HFF-Myc (cell line): ENCODE data around the gene FGFR1OP2.

Source experiments
- DNase-seq: peaks from one replicate; pipeline ENCODE4 v3.0.0-alpha.2; 2011; ENCODE audit warnings: low read depth; ENCODE audit errors: extremely low read depth
- H3K4me3 ChIP-seq: replicated peaks from 2 replicates; pipeline ENCODE4 v1.5.1; 2011; ENCODE audit warnings: low read depth, mild to moderate bottlenecking, control low read depth, low read length
- TF ChIP-seq, protein P1 (sequence below): IDR thresholded peaks from 2 replicates; pipeline ENCODE4 v1.5.1; 2012; ENCODE audit warnings: mild to moderate bottlenecking, low read depth, low read length, control low read depth; ENCODE audit errors: missing control alignments

The FGFR1OP2 gene

DNA sequence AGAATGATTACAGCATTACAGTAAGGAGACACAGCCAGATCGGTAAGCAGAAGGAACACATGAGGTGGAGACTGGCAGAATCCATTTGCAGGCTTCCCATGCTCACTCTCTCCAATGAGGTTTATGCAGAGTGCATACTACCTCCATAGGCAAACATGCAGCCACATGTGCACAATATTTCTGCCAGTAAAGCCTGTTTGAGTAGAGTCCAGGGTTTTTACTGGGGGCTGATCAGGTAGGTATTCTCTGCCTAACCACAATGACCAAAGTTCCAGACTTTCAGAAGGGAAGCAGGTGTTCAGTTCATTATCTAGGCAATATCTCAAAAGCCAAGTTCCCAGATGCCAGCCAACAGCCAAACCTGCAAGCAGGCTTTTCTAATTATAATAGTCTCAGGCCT, 31.6 kb upstream of the FGFR1OP2 start:
- no peak overlapping the region for H3K4me3 ChIP-seq
- DNase-seq, result no peak
- TF ChIP-seq, protein P1, sequence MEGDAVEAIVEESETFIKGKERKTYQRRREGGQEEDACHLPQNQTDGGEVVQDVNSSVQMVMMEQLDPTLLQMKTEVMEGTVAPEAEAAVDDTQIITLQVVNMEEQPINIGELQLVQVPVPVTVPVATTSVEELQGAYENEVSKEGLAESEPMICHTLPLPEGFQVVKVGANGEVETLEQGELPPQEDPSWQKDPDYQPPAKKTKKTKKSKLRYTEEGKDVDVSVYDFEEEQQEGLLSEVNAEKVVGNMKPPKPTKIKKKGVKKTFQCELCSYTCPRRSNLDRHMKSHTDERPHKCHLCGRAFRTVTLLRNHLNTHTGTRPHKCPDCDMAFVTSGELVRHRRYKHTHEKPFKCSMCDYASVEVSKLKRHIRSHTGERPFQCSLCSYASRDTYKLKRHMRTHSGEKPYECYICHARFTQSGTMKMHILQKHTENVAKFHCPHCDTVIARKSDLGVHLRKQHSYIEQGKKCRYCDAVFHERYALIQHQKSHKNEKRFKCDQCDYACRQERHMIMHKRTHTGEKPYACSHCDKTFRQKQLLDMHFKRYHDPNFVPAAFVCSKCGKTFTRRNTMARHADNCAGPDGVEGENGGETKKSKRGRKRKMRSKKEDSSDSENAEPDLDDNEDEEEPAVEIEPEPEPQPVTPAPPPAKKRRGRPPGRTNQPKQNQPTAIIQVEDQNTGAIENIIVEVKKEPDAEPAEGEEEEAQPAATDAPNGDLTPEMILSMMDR, result no peak

DNA sequence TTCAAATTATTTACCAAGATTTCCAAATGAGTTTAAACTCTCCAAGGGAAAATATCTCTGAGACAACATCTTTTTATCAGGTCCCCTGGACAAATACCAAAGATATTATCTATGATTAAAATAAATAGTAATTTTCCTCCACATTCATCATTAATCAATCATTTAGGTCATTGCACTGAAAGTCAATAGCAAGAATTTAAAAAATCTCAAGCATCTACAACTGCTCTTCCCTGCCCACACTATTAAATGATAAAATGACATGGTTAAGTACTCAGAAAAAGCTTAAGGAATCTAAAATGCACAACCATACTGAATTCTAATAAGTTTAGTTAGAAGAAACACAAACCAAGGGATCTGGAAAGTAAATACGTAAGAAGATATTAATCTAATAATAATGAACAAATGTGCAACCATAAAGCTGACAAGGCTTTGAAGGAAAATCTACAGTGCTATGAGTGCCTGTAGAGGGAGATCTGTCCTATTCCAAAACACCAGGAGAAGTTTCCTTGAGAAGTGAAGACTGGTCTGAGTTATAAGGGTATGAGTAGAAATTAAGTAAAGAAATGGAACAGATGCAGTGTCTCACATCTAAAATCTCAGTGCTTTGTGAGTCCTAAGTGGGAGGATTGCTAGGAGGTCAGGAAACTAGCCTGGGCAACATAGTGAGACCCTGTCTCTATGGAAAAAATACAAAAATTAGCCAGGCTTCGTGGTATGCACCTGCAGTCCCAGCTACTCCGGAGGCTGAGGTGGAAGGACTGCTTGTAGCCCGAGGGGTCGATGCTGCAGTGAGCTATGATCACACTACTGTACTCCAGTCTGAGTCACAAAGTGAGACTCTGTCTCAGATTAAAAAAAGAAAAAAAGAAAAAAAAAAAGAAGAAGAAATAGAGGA, 19.7 kb upstream of the FGFR1OP2 start:
- no peak overlapping the region for H3K4me3 ChIP-seq
- TF ChIP-seq, protein P1, result no peak
- DNase-seq, result no peak

DNA sequence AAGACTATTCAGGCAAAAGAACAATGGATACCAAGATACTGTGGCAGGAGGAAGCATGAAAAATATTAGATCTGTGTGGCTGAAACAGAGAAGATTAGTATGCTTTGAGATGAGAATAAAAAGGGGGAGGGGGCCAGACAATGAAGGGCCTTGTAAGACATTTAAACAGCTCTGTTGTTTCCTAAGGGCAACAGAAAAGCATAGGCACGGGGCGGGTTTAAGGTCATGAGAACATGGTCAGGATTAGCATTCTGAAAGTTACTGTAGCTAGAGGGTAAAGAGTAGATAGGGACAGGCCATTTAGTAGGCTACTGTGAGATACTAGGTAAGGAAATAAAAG, 19.1 kb upstream of the FGFR1OP2 start:
- TF ChIP-seq, protein P1, result no peak

DNA sequence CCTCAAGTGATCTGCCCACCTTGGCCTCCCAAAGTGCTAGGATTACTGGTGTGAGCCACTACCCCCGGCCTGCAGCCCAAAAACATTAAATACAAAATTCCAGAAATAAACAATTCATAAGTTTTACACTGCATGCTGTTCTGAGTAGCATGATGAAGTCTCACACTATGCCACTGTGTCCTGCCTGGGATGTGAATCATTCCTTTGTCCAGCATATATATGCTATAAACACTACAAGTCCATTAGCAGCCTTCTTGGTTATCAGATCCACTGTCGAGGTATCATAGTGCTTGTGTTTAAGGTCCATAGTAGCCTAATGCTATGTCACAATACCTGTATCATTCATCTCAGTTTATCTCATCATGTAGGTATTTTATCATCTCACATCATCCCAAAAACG, 16.4 kb upstream of the FGFR1OP2 start:
- no peak for DNase-seq
- H3K4me3 ChIP-seq, result no peak overlapping the region
- TF ChIP-seq, protein P1, result no peak

More for the DNA sequence above, 19.1 kb upstream of the FGFR1OP2 start:
- no peak overlapping the region for H3K4me3 ChIP-seq
- DNase-seq, result no peak

DNA sequence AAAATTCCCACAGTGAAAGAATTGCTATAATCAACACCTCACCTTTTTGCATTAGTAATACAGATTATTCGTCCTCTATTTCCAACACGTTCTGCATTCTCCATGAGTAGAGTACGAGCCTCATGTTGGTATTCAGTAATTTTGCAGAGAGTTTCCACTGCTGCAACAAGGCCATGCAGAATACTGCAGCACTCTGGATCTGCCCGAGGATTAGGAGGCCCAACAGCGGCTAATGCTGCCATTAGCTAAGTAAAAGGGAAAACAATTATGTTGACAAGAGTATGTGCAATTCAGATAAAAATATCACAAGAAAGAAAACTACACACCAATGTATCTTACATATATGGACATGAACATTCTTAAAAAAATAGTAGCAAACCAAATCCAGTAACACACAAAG, 9.6 kb upstream of the FGFR1OP2 start:
- no peak overlapping the region for H3K4me3 ChIP-seq
- DNase-seq, result no peak
- TF ChIP-seq, protein P1, result no peak

DNA sequence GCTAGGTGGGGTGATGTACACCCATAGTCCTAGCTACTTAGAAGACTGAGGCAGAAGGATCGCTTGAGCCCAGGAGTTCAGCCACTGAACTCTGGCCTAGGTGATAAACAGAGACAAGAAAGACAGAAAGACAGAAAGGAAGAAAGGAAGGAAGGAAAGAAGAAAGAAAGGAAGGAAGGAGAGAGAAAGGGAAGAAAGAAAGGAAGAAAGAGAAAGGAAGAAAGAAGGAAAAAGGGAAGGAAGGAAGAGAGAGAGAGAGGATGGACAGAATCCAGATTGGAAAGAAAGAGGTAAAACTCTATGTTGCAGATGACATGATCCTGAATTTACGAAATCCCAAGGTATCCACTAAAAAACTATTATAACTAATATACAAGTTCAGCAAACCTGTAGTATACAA, 8.7 kb upstream of the FGFR1OP2 start:
- TF ChIP-seq, protein P1, result no peak
- H3K4me3 ChIP-seq, result no peak overlapping the region
- DNase-seq, result no peak
